ENCODE measurements around the gene SDK1. TPM values are rescaled to one million over a fixed set of nuclear protein-coding genes. Genes with fewer than 3 reads are reported as not detected.
"Not testable (repeated sequence)": the region's sequence is repeated elsewhere in the genome, so short reads cannot be mapped to it uniquely, and the experiment has no call there.

Gene SDK1
- total and polyA plus RNA-seq, 7 donors: 0.31 to 2.4 (median 1.3) TPM

DNA sequence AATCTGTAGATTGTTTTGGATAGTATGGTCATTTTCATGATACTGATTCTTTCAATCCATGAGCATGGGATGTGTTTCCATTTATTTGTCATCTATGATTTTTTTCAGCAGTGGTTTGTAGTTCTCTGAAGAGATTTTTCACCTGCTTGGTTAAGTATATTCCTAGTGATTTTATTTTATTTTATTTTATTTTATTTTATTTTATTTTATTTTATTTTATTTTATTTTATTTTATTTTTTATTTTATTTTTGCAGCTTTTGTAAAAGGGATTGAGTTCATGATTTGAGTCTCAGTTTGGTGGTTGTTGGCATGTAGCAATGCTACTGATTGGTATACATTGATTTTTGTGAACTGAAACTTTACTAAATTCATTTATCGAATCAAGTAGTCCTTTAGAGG, 404.2 kb downstream of the SDK1 start:
- Histone ChIP-seq H3K27ac (no peak overlapping the region), H3K27me3 (ENCODE audit: insufficient read depth in 3 of 3, low read length in 2 of 3) (no peaks in the 10 kb centered on the region), H3K4me1 (no peaks in the 10 kb centered on the region), H3K4me3 (no peak overlapping the region), H3K36me3 (ENCODE audit: insufficient read depth in 1 of 2, low read depth in 1 of 2) (no peaks in the 10 kb centered on the region), H3K9me3 (peaks cover 9% of the 10 kb centered on the region)
- intact Hi-C loops (cut with DNase I): no loop called here
- TF ChIP-seq, protein P1, sequence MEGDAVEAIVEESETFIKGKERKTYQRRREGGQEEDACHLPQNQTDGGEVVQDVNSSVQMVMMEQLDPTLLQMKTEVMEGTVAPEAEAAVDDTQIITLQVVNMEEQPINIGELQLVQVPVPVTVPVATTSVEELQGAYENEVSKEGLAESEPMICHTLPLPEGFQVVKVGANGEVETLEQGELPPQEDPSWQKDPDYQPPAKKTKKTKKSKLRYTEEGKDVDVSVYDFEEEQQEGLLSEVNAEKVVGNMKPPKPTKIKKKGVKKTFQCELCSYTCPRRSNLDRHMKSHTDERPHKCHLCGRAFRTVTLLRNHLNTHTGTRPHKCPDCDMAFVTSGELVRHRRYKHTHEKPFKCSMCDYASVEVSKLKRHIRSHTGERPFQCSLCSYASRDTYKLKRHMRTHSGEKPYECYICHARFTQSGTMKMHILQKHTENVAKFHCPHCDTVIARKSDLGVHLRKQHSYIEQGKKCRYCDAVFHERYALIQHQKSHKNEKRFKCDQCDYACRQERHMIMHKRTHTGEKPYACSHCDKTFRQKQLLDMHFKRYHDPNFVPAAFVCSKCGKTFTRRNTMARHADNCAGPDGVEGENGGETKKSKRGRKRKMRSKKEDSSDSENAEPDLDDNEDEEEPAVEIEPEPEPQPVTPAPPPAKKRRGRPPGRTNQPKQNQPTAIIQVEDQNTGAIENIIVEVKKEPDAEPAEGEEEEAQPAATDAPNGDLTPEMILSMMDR (IDR thresholded peaks at IDR 0.05): no peak
- 92 to 100% (median 96%) methylated on average over 1 of the region's 1 CpG for WGBS, 3 donors
- DNase-seq (no peak), ATAC-seq (no peak)

DNA sequence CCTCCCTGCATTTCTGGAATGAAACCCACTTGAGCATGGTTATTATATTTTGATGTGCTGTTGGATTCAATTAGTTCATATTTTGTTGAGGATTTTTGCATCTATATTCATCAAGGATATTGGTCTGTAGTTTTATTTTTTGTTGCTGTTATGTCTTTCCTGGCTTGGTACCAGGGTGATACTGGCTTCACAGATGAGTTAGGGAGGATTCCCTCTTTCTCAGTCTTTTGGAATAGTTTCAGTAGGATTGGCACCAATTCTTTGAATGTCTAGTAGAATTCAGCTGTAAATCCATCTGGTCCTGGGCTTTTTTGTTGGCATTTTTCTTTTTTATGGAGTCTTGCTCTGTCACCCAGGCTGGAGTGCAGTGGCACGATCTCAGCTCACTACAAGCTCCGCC, 405.0 kb downstream of the SDK1 start:
- WGBS, 3 donors: 82 to 94% (median 91%) methylated on average over 2 of the region's 2 CpGs
- H3K27me3 ChIP-seq (ENCODE audit: insufficient read depth in 3 of 3, low read length in 2 of 3); intact Hi-C loops (cut with DNase I); H3K9me3 ChIP-seq; H3K27ac ChIP-seq; DNase-seq; H3K36me3 ChIP-seq (ENCODE audit: insufficient read depth in 1 of 2, low read depth in 1 of 2); ATAC-seq; H3K4me3 ChIP-seq; H3K4me1 ChIP-seq: not testable (repeated sequence)

DNA sequence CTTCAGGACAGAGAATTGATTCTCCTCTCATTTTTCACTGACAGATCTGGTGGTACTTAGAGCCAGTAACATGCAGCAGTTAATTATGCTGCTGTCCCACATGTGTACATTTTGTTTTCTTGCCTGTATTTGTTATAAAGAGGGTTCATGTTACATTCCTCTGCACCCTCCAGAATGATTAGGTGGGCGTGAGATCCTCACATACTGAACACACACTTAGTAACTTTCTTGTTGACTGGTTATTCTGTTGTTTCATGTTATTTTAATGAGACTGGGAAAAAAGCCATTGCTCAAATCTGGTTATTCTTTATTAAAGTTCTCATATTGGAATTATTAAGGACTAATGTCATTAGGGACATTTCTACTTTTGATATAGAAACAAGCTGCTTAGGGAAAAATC, 409.1 kb downstream of the SDK1 start:
- H3K4me3 ChIP-seq: no peak overlapping the region
- no peaks in the 10 kb centered on the region for H3K27me3 ChIP-seq (ENCODE audit: insufficient read depth in 3 of 3, low read length in 2 of 3)
- no peaks in the 10 kb centered on the region for H3K4me1 ChIP-seq
- H3K27ac ChIP-seq: no peak overlapping the region
- intact Hi-C loops (cut with DNase I): no loop called here
- TF ChIP-seq, protein P1 (IDR thresholded peaks at IDR 0.05): no peak
- DNase-seq (no peak), ATAC-seq (no peak)
- peaks cover 2% of the 10 kb centered on the region for H3K9me3 ChIP-seq
- WGBS, 3 donors: 86 to 93% (median 89%) methylated on average over 1 of the region's 1 CpG
- no peaks in the 10 kb centered on the region for H3K36me3 ChIP-seq (ENCODE audit: insufficient read depth in 1 of 2, low read depth in 1 of 2)

DNA sequence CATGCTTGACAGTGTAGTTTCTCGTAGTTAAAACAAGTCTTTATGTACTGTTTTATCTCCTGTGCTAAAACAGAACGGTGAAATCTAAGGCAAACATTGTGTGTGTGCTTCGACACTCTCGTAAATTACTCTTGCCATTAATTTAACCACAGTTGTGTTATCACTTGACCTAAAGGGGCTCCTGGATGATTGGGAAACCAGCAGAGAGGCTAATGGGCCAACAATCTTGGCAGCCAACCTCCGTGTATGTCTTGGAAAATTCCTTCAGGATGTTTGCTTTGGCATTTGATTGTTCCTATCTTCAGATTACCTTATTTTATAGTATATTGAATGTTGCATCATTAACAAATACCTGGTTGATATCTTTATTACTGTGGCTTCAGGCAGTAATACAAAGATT, 409.5 kb downstream of the SDK1 start:
- TF ChIP-seq, protein P1 (IDR thresholded peaks at IDR 0.05): no peak
- Histone ChIP-seq H3K36me3 (ENCODE audit: insufficient read depth in 1 of 2, low read depth in 1 of 2) (no peaks in the 10 kb centered on the region), H3K9me3 (no peaks in the 10 kb centered on the region), H3K27me3 (ENCODE audit: insufficient read depth in 3 of 3, low read length in 2 of 3) (no peaks in the 10 kb centered on the region), H3K4me3 (no peak overlapping the region), H3K4me1 (no peaks in the 10 kb centered on the region), H3K27ac (no peak overlapping the region)
- DNase-seq (no peak), ATAC-seq (no peak)
- 44 to 49% (median 46%) methylated on average over 5 of the region's 5 CpGs for WGBS, 3 donors
- intact Hi-C loops (cut with DNase I): no loop called here

DNA sequence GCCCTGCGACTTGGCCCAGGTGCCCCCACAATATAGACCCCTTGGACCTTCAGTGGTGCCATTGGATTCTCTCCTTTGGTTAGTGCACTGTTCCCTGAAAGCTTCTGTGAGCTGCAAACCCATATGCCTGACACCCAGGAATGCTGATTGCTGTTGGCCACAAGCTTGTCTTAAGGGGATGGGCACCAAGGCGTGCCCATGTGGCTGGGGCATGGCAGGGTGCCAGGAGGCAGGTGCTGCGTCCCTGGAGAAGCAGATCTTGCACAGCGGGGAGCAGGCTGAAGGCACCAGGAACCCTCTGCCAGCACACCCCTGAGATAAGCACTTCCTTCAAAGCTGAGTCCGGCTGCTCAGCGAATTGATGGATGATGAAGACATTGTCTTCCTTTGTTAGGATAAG, 411.8 kb downstream of the SDK1 start:
- Histone ChIP-seq H3K4me3 (no peak overlapping the region), H3K27ac (no peak overlapping the region), H3K4me1 (no peaks in the 10 kb centered on the region), H3K36me3 (ENCODE audit: insufficient read depth in 1 of 2, low read depth in 1 of 2) (no peaks in the 10 kb centered on the region), H3K27me3 (ENCODE audit: insufficient read depth in 3 of 3, low read length in 2 of 3) (peaks cover 0 to 2% (median 0%) of the 10 kb centered on the region in 3 donors), H3K9me3 (no peaks in the 10 kb centered on the region)
- TF ChIP-seq, protein P1 (IDR thresholded peaks at IDR 0.05): no peak
- intact Hi-C loops (cut with DNase I): no loop called here
- WGBS, 3 donors: 79 to 85% (median 79%) methylated on average over 6 of the region's 6 CpGs
- no peak for ATAC-seq
- no peak for DNase-seq

All from psoas muscle (tissue), 8 donors.